Measurements from ENCODE around the gene DAZL. TPM values are rescaled to one million over a fixed set of nuclear protein-coding genes. Genes with fewer than 3 reads are reported as not detected.

DAZL gene
- total RNA-seq, 1 donor from 2014 or later = not detected

DNA sequence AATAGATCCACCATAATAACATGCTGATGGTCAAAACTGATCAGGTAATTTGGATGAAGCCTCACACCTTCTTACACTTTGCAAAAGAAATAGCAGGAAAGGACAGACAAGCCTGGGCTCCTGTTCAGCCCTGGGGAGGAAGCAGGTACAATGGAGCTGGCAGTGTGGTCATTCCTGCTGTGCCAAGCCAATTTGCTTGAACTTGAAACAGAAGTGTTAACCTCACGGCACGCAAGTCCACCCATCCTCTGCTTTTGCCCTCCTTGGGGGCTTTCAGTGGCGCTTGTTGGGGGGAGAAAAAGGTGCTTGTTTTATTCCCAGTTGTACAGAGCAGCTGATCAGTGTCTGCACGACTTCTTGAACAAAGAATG, 54.9 kb downstream of the DAZL start:
- no peak for DNase-seq (ENCODE audit: low spot score)
- intact Hi-C loops (cut with DNase I) = loop anchor here (1.0 to 5.0 kb wide), 3 partner anchors 260 to 503 kb away; partner anchors contain the start of gene OXNAD1

DNA sequence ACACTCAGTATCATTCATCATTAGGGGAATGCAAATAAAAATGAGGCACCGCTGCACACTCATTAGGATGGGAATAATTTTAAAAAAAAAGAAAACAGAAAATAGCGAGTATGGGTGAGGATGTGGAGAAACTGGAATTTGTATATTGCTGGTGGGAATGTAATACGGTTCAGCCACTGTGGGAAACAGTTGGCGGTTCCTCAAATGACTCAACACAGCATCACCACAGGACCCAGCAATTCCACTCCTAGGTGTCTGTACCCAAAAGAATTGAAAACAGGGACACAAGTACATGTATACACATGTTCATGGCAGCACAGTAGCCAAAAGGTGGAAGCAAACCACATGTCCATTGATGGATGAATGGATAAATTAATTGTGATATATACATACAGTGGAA, 56.5 kb downstream of the DAZL start:
- intact Hi-C loops (cut with DNase I) = no loop called here
- DNase-seq (ENCODE audit: low spot score) = no peak

GRCh38 chr3:16547561-16548357, 57.5 kb downstream of the DAZL start:
- intact Hi-C loops (cut with DNase I) = no loop called here
- no peak for DNase-seq (ENCODE audit: low spot score)

GRCh38 chr3:16546186-16547010, 58.8 kb downstream of the DAZL start:
- no peak for DNase-seq (ENCODE audit: low spot score)
- intact Hi-C loops (cut with DNase I) = loop anchor here (1.0 kb wide), 1 partner anchor 175 kb away; no protein-coding TSS in a partner anchor

- intact Hi-C loops (cut with DNase I) = loop anchor here (1.0 kb wide), 2 partner anchors 29 to 174 kb away; no protein-coding TSS in a partner anchor
- no peak for DNase-seq (ENCODE audit: low spot score)
Observed at GRCh38 chr3:16545413-16546185, 59.6 kb downstream of the DAZL start.

GRCh38 chr3:16543242-16543864, 61.9 kb downstream of the DAZL start:
- DNase-seq (ENCODE audit: low spot score) = no peak
- intact Hi-C loops (cut with DNase I) = no loop called here

- intact Hi-C loops (cut with DNase I) = no loop called here
- DNase-seq (ENCODE audit: low spot score) = no peak
Observed at GRCh38 chr3:16538507-16538906, 66.7 kb downstream of the DAZL start.

GRCh38 chr3:16536996-16537395, 68.2 kb downstream of the DAZL start:
- DNase-seq (ENCODE audit: low spot score) = no peak
- intact Hi-C loops (cut with DNase I) = no loop called here

Other genes starting within 250 kb of the DAZL start
- gene RFTN1, start 91.7 kb downstream of the DAZL start, total RNA-seq = 26.5 TPM